Measurements from ENCODE around the gene ZMYND12.
"Not testable (repeated sequence)": the region's sequence is repeated elsewhere in the genome, so short reads cannot be mapped to it uniquely, and the experiment has no call there.

Gene ZMYND12

GRCh38 chr1:42482635-42483153 lies 26.9 kb upstream of the ZMYND12 start:
- Histone ChIP-seq H3K4me1 (ENCODE audit: insufficient read depth, poor library complexity, severe bottlenecking) (no peaks in the 10 kb centered on the region), H3K27ac (ENCODE audit: poor library complexity, severe bottlenecking) (no peak overlapping the region), H3K36me3 (ENCODE audit: low read depth) (no peaks in the 10 kb centered on the region), H3K9me3 (ENCODE audit: severe bottlenecking) (no peaks in the 10 kb centered on the region), H3K27me3 (ENCODE audit: insufficient read depth, poor library complexity, severe bottlenecking) (no peaks in the 10 kb centered on the region), H3K4me3 (ENCODE audit: severe bottlenecking) (no peak overlapping the region)
- TF ChIP-seq, protein P1, sequence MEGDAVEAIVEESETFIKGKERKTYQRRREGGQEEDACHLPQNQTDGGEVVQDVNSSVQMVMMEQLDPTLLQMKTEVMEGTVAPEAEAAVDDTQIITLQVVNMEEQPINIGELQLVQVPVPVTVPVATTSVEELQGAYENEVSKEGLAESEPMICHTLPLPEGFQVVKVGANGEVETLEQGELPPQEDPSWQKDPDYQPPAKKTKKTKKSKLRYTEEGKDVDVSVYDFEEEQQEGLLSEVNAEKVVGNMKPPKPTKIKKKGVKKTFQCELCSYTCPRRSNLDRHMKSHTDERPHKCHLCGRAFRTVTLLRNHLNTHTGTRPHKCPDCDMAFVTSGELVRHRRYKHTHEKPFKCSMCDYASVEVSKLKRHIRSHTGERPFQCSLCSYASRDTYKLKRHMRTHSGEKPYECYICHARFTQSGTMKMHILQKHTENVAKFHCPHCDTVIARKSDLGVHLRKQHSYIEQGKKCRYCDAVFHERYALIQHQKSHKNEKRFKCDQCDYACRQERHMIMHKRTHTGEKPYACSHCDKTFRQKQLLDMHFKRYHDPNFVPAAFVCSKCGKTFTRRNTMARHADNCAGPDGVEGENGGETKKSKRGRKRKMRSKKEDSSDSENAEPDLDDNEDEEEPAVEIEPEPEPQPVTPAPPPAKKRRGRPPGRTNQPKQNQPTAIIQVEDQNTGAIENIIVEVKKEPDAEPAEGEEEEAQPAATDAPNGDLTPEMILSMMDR (IDR thresholded peaks at IDR 0.05; ENCODE audit: poor library complexity, severe bottlenecking): no peak
- DNase-seq (ENCODE audit: low spot score) (no peak), ATAC-seq (ENCODE audit: low read depth) (no peak)

GRCh38 chr1:42480921-42481320 lies 25.1 kb upstream of the ZMYND12 start:
- Histone ChIP-seq H3K27me3 (ENCODE audit: insufficient read depth, poor library complexity, severe bottlenecking) (no peaks in the 10 kb centered on the region), H3K27ac (ENCODE audit: poor library complexity, severe bottlenecking) (no peak overlapping the region), H3K4me3 (ENCODE audit: severe bottlenecking) (no peak overlapping the region), H3K36me3 (ENCODE audit: low read depth) (no peaks in the 10 kb centered on the region), H3K4me1 (ENCODE audit: insufficient read depth, poor library complexity, severe bottlenecking) (no peaks in the 10 kb centered on the region), H3K9me3 (ENCODE audit: severe bottlenecking) (no peaks in the 10 kb centered on the region)
- DNase-seq (ENCODE audit: low spot score) (no peak), ATAC-seq (ENCODE audit: low read depth) (no peak)
- TF ChIP-seq, protein P1 (IDR thresholded peaks at IDR 0.05; ENCODE audit: poor library complexity, severe bottlenecking): no peak

- H3K4me3 ChIP-seq (ENCODE audit: severe bottlenecking): no peak overlapping the region
- H3K27me3 ChIP-seq (ENCODE audit: insufficient read depth, poor library complexity, severe bottlenecking): no peaks in the 10 kb centered on the region
- ATAC-seq (ENCODE audit: low read depth) (peak; percentile 78), DNase-seq (ENCODE audit: low spot score) (no peak)
- TF ChIP-seq, protein P1 (IDR thresholded peaks at IDR 0.05; ENCODE audit: poor library complexity, severe bottlenecking): peak; percentile 16
- H3K27ac ChIP-seq (ENCODE audit: poor library complexity, severe bottlenecking): no peak overlapping the region
- no peaks in the 10 kb centered on the region for H3K4me1 ChIP-seq (ENCODE audit: insufficient read depth, poor library complexity, severe bottlenecking)
- no peaks in the 10 kb centered on the region for H3K9me3 ChIP-seq (ENCODE audit: severe bottlenecking)
- H3K36me3 ChIP-seq (ENCODE audit: low read depth): no peaks in the 10 kb centered on the region
Observed at GRCh38 chr1:42479621-42480020, 23.8 kb upstream of the ZMYND12 start.

- H3K9me3 ChIP-seq (ENCODE audit: severe bottlenecking): no peaks in the 10 kb centered on the region
- no peaks in the 10 kb centered on the region for H3K36me3 ChIP-seq (ENCODE audit: low read depth)
- no peak overlapping the region for H3K4me3 ChIP-seq (ENCODE audit: severe bottlenecking)
- DNase-seq (ENCODE audit: low spot score) (no peak), ATAC-seq (ENCODE audit: low read depth) (no peak)
- no peaks in the 10 kb centered on the region for H3K27me3 ChIP-seq (ENCODE audit: insufficient read depth, poor library complexity, severe bottlenecking)
- H3K27ac ChIP-seq (ENCODE audit: poor library complexity, severe bottlenecking): no peak overlapping the region
- no peaks in the 10 kb centered on the region for H3K4me1 ChIP-seq (ENCODE audit: insufficient read depth, poor library complexity, severe bottlenecking)
- TF ChIP-seq, protein P1 (IDR thresholded peaks at IDR 0.05; ENCODE audit: poor library complexity, severe bottlenecking): no peak
Observed at GRCh38 chr1:42477775-42478174, 22.0 kb upstream of the ZMYND12 start.

DNA sequence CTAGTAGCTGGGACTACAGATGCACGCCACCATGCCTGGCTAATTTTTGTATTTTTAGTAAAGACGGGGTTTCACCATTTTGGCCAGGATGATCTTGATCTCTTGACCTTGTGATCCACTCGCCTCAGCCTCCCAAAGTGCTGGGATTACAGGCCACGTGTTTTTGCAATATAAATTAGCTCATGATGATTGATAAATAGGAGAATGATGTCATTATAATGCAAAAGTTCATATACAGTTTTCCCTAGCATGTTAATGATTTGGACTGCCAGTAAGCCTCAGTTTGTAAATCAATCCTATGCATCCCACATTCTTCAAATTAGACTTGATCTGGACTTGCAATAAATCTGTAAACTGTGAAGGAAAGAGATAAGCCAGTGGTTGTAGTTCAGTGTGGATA lies 21.5 kb upstream of the ZMYND12 start:
- ATAC-seq (ENCODE audit: low read depth); H3K9me3 ChIP-seq (ENCODE audit: severe bottlenecking); H3K27me3 ChIP-seq (ENCODE audit: insufficient read depth, poor library complexity, severe bottlenecking); DNase-seq (ENCODE audit: low spot score); H3K36me3 ChIP-seq (ENCODE audit: low read depth); H3K27ac ChIP-seq (ENCODE audit: poor library complexity, severe bottlenecking); H3K4me3 ChIP-seq (ENCODE audit: severe bottlenecking); H3K4me1 ChIP-seq (ENCODE audit: insufficient read depth, poor library complexity, severe bottlenecking): not testable (repeated sequence)
